GM13976 (cell line): ENCODE measurements around the gene NOS3.

Source experiments
- DNase-seq: peaks from one replicate; pipeline ENCODE4 v3.0.0; 2012; ENCODE audit warnings: low spot score
- in situ Hi-C: fragments of 300-500 bp; cut with MboI; formaldehyde crosslinking; loops from one replicate; pipeline ENCODE4 v1.12.0; 2022; ENCODE audit warnings: low sequenced_read_pairs, mixed read lengths, inconsistent platforms; ENCODE audit not compliant: unreplicated experiment
- TF ChIP-seq, protein P1 (sequence below): IDR thresholded peaks from 2 replicates; pipeline ENCODE4 v1.5.1; 2012; ENCODE audit warnings: borderline replicate concordance, mild to moderate bottlenecking; ENCODE audit not compliant: insufficient read depth; ENCODE audit errors: extremely low read depth, missing control alignments, control extremely low read depth

The NOS3 gene

DNA sequence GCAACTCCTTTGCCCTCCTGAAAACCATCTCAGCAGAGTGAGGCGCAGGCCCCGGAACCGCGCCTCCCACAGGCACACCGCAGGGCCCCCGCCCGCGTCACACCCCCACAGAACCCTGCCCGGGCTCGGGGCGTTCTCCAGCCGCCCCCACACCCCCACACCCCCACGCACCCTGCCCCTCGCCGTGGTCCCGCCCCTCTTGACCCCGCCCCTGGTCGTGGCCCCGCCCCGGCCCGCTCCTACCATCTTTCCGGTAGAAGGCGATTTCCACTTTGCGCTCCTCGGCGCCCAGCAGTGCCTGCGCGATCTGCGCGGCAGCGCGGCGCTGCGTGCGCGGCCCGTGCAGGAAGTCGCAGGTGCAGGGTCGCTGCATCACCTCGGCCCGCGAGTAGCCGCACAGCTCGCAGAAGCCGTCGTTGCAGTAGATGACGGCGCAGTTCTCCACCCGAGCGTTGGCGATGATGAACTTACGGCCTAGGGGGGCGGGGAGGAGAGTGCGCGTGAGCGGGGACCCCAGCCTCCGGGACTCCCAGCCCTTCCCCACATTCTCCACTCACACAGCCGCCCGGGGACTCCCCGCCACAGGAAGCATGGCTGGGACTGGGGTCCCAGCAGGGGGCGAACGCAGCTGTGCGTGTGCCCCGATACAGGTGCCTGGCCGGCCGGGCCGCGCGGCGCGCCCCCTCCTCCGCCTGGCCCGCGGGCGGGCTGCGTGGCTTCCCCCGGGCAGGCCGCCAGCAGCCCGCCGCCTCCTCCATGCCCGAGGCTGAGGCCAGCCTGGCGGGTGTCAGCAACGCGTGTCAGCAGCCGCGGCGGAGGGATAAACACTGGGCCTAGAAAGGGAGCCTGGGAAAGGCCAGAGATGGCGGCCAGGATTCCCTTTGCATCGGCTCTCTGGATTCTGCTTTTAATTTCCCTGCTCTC, 16.1 kb upstream of the NOS3 start:
- in situ Hi-C loops, result no loop called here
- peak; percentile 82 for DNase-seq

DNA sequence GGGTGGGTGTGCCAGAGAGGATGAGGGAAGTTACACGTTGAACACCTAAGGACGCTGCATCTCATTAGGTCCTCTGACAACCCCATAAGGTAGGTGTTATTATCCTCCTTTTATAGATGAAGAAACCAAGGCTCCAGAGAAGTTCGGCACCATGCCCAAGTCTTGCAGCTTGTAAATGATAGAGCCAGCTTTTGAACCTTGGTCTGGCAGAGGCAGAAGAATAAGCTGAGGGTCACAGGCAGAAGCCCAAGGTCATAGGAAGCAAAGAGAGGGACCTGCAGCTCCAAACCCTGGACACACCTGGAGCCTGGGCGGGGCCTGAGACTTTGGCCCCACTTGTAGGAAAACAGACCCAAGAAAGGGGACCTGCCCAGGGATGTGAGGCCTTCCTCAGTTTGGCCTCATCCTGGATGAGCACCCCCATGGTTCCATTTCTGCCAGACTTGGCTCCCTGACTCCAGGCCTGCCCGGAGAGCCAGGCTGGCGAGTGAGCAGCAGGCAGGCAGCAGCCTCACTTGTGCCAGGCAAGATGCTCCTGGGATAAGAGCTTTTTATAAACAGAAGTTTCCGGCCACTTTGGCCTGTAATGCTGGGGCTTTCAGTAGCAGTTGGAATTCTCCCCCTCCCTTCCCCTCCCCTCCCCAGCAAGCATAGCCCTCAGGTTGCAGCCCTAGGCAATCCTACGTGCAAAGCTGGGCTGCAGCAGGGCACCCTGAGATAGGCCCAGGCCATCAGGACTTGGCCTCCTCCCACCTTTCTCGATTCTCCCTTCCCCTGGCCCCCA, 15.1 kb upstream of the NOS3 start:
- no peak for DNase-seq
- in situ Hi-C loops, result no loop called here
- TF ChIP-seq, protein P1, sequence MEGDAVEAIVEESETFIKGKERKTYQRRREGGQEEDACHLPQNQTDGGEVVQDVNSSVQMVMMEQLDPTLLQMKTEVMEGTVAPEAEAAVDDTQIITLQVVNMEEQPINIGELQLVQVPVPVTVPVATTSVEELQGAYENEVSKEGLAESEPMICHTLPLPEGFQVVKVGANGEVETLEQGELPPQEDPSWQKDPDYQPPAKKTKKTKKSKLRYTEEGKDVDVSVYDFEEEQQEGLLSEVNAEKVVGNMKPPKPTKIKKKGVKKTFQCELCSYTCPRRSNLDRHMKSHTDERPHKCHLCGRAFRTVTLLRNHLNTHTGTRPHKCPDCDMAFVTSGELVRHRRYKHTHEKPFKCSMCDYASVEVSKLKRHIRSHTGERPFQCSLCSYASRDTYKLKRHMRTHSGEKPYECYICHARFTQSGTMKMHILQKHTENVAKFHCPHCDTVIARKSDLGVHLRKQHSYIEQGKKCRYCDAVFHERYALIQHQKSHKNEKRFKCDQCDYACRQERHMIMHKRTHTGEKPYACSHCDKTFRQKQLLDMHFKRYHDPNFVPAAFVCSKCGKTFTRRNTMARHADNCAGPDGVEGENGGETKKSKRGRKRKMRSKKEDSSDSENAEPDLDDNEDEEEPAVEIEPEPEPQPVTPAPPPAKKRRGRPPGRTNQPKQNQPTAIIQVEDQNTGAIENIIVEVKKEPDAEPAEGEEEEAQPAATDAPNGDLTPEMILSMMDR, result no peak

More for the DNA sequence above, 16.1 kb upstream of the NOS3 start:
- TF ChIP-seq, protein P1, result peak; percentile 39

DNA sequence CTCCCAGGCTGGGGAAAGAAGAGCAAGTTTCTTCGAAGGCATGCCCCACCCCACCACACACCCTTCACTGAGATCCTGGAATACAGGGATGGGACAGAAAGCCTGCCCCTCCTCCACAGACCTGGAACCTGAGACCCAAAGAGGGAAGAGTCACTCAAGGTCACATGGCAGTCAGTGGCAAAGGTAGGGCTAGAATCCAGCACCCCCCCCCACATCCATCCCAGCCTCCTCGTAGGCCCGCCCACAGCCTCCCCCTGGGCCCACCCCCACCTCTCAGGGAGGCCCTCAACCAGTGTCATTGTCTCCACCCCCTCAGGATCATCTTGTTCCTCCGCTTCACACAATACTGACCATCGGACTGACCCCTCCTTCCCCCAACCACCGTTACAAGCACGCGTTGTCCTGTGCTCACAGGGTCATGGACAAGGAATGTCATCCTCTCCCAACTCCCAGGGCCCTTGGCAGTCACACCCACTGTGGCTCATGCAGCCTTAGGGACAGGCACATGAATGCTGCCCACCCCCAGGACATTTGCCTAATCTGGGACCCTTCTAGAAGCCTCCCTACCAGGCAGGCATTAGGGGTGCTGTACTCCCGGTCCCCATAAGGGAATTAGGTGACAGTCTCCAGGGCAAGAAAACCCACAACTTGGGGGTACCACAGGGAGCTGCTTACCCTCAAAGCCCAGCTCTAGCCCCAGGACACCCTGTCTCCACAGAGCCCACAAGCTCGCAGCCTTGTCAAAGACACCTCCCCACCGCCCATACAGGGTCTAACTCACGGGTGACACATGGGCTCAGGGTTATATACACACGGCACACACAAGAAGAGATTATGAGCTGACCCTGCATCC, 14.1 kb upstream of the NOS3 start:
- DNase-seq, result no peak
- TF ChIP-seq, protein P1, result no peak
- in situ Hi-C loops, result no loop called here

DNA sequence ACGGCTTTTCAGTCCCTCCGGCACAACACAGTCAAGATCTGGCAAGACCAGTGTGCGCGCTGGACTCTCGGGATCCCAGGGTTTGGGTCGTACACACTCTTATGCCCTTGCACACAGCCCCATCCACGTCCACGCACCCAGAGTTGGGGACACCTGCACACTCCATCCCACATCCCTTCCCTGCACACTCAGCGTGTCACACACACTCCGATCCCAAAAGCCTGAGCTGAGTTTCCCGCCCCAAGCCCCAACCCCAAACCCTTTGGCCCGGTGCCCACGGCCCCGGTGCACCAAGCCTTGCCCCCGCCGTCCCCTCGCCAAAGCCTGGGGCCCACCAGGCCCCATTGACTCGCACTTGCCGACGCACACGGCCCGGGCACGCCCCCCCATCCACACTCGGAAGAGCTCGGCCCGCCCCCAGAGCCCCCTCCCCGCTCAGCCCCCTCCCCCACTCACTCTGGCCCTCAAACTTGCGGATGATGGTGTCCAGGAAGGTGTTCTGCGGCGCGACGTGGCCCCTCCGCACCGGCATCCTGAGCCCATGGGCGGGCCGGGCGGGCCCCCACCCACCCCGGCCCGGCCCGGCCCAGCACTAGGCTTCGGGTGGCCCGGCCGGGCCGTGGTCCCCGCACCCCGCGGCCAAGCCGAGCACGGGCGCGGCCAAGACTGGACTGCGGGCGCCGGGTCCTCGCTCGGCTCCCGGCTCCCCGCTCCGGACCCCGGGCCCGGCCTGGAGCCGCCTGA, 13.3 kb upstream of the NOS3 start:
- TF ChIP-seq, protein P1, result no peak
- in situ Hi-C loops, result no loop called here
- DNase-seq, result no peak

DNA sequence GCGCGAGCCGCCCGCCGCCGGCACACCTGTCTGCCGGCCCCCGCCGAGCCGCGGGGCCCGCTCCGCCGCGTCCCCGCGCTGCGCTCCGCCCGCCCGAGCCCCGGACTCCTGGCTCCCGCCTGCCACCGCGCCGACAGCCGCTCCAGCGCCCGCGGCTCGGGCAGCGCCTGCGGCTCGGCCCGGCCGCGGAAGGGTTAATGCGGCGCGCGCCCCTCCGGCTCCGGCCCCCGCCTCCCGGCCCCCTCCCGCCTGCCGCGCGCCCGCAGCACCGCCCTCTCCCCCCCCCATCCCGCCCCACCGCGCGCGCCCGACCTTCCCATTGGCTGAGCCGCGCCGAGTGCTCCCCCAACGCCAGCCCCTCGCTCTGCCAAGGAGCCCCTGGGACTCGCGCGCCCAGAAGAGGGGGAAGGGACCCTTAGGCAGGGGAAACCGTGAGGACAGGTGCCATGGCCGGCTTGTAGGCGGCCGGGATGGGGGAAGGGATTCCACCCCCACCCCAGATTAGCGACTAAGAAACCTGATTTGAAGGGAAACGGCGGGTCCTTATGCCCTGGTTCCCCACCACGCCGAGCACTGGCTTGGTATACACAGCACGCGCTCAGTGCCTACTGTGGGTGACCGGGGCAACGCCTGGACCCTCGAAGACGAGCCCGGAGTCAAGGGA, 12.6 kb upstream of the NOS3 start, which contains the start of gene KCNH2:
KCNH2 (minus strand) TSS at position 196 of the 664 bp plus-strand sequence. CDS start 408 bp downstream, outside the sequence.
- in situ Hi-C loops, result no loop called here
- peak; percentile 70 for DNase-seq
- TF ChIP-seq, protein P1, result no peak
